Measurements from ENCODE around the gene KIRREL3.

KIRREL3 gene

DNA sequence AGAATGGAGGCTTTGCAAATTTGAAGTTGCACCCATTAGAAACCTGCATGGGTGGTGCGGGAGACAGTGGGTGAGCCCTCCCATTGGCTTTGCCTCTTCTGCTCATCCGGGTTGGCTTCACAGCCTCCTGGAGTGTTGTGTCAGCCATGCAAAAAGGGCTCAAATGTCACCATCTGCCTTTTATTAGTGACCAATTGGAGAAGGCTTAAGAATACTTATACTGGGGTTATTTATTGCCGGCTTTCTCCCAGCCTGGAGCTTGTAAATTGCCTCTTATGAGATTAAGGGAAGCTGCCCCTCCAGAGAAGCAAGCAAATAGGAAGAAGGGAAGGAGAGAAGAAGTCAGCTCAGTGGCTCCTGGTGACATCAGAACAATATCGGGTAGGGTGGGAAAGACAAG, 462.5 kb downstream of the KIRREL3 start:
- H3K4me3 ChIP-seq (replicated peaks; ENCODE audit: low read depth, low read length): no peak overlapping the region
- H3K36me3 ChIP-seq (ENCODE audit: control insufficient read depth, insufficient read depth, low read length): no peaks in the 10 kb centered on the region
- TF ChIP-seq, protein P1, sequence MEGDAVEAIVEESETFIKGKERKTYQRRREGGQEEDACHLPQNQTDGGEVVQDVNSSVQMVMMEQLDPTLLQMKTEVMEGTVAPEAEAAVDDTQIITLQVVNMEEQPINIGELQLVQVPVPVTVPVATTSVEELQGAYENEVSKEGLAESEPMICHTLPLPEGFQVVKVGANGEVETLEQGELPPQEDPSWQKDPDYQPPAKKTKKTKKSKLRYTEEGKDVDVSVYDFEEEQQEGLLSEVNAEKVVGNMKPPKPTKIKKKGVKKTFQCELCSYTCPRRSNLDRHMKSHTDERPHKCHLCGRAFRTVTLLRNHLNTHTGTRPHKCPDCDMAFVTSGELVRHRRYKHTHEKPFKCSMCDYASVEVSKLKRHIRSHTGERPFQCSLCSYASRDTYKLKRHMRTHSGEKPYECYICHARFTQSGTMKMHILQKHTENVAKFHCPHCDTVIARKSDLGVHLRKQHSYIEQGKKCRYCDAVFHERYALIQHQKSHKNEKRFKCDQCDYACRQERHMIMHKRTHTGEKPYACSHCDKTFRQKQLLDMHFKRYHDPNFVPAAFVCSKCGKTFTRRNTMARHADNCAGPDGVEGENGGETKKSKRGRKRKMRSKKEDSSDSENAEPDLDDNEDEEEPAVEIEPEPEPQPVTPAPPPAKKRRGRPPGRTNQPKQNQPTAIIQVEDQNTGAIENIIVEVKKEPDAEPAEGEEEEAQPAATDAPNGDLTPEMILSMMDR (IDR thresholded peaks at IDR 0.05; ENCODE audit: insufficient read depth, low read length, poor library complexity, severe bottlenecking): no peak
- DNase-seq (ENCODE audit: extremely low read depth, insufficient read length): no peak
- H3K27me3 ChIP-seq (replicated peaks; ENCODE audit: control insufficient read depth, insufficient read depth, low read length): peaks cover 2% of the 10 kb centered on the region; the same call in 1 of the 2 replicates

DNA sequence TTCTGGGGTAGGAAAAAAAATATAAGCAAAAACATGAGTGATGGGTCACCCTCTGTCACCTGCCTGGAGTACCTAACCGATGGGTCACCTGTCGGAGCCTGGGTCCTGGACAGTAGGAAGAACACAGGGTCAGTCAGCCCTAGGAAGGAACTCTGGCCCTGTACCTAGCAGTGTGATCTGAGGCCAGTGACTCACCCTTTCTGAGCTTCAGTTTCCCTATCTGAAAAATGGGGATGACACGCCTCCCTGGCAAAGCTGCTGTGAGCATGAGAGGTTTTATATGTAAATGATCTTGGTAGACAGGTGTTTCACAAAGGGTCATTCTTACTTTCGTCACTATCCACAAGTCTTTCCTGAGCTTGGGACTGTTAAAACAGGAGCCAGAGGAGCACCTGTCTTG, 463.1 kb downstream of the KIRREL3 start:
- Histone ChIP-seq H3K36me3 (ENCODE audit: control insufficient read depth, insufficient read depth, low read length) (no peaks in the 10 kb centered on the region), H3K27me3 (replicated peaks; ENCODE audit: control insufficient read depth, insufficient read depth, low read length) (peaks cover 2% of the 10 kb centered on the region; the same call in 1 of the 2 replicates)
- no peak for DNase-seq (ENCODE audit: extremely low read depth, insufficient read length)

GRCh38 chr11:126534141-126534805, 466.3 kb downstream of the KIRREL3 start:
- H3K36me3 ChIP-seq (ENCODE audit: control insufficient read depth, insufficient read depth, low read length): no peaks in the 10 kb centered on the region
- TF ChIP-seq, protein P1 (IDR thresholded peaks at IDR 0.05; ENCODE audit: insufficient read depth, low read length, poor library complexity, severe bottlenecking): no peak
- H3K4me3 ChIP-seq (replicated peaks; ENCODE audit: low read depth, low read length): no peak overlapping the region
- no peak for DNase-seq (ENCODE audit: extremely low read depth, insufficient read length)
- H3K27me3 ChIP-seq (replicated peaks; ENCODE audit: control insufficient read depth, insufficient read depth, low read length): no peaks in the 10 kb centered on the region; the same call in 1 of the 2 replicates

More for the DNA sequence above, 463.1 kb downstream of the KIRREL3 start:
- TF ChIP-seq, protein P1 (IDR thresholded peaks at IDR 0.05; ENCODE audit: insufficient read depth, low read length, poor library complexity, severe bottlenecking): no peak
- no peak overlapping the region for H3K4me3 ChIP-seq (replicated peaks; ENCODE audit: low read depth, low read length)

GRCh38 chr11:126533560-126533959, 467.0 kb downstream of the KIRREL3 start:
- no peaks in the 10 kb centered on the region for H3K36me3 ChIP-seq (ENCODE audit: control insufficient read depth, insufficient read depth, low read length)
- no peak overlapping the region for H3K4me3 ChIP-seq (replicated peaks; ENCODE audit: low read depth, low read length)
- H3K27me3 ChIP-seq (replicated peaks; ENCODE audit: control insufficient read depth, insufficient read depth, low read length): no peaks in the 10 kb centered on the region; the same call in 1 of the 2 replicates
- TF ChIP-seq, protein P1 (IDR thresholded peaks at IDR 0.05; ENCODE audit: insufficient read depth, low read length, poor library complexity, severe bottlenecking): no peak
- no peak for DNase-seq (ENCODE audit: extremely low read depth, insufficient read length)

DNA sequence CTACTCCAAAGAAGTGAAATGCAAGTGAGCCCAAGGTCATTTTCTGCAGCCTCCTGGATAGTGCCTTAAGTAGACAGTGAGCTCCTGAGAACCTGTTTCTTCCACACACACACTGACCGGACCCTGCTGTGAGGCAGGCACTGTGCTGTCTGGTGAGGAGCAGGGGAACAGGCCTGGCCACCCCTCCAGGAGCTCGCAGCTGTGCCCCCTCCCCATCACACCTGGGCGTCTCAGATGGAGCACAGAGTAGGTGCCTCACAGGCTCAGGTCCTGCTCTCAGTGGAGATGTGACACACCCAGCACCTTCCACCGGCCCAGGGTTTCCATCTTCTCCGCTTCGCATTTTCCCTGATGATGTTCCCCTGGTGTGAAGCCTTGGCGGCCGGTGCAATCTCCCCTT, 470.2 kb downstream of the KIRREL3 start:
- H3K36me3 ChIP-seq (ENCODE audit: control insufficient read depth, insufficient read depth, low read length): no peaks in the 10 kb centered on the region
- H3K4me3 ChIP-seq (replicated peaks; ENCODE audit: low read depth, low read length): no peak overlapping the region
- DNase-seq (ENCODE audit: extremely low read depth, insufficient read length): no peak
- TF ChIP-seq, protein P1 (IDR thresholded peaks at IDR 0.05; ENCODE audit: insufficient read depth, low read length, poor library complexity, severe bottlenecking): no peak
- peaks cover 1% of the 10 kb centered on the region; the same call in 1 of the 2 replicates for H3K27me3 ChIP-seq (replicated peaks; ENCODE audit: control insufficient read depth, insufficient read depth, low read length)
